PC-3 (cell line): ENCODE data around the gene ZNF584. TPM values are rescaled to one million over a fixed set of nuclear protein-coding genes. Genes with fewer than 3 reads are reported as not detected.
A peak's percentile ranks its signal among the peaks of the same experiment; 100 is the strongest.

Experiments
- ATAC-seq: fragments of 200-7000 bp; cut with Tn5 transposase; 2 replicates; pipeline ENCODE4 v1.9.1; 2020; ENCODE audit warnings: mild to moderate bottlenecking, moderate library complexity
- Bru-seq: library from RNA; stranded (reverse); fragments of 400-500 nt; gene quantifications from one replicate; lab custom pipeline; 2021; lab: Mats Ljungman, UMichigan
- BruChase-seq, 2 experiments: library from RNA; stranded (reverse); fragments of 400-500 nt; gene quantifications; one replicate each; lab custom pipeline; 2021; lab: Mats Ljungman, UMichigan
- BruUV-seq: library from RNA; stranded (reverse); fragments of 400-500 nt; replicated peaks from 2 replicates; lab custom pipeline; 2021; lab: Mats Ljungman, UMichigan
- CTCF ChIA-PET: fragments of 300-600 bp; sonication (Branson Sonifier 250); formaldehyde crosslinking; loops from one replicate; lab custom pipeline; 2022; ENCODE audit warnings: antibody characterized with exemption; lab: Charles Lee
- POLR2A ChIA-PET: fragments of 300-600 bp; sonication (Branson Sonifier 250); formaldehyde crosslinking; loops from one replicate; lab custom pipeline; 2022; ENCODE audit warnings: antibody characterized with exemption; ENCODE audit not compliant: unreplicated experiment; lab: Charles Lee
- DNase-seq: peaks from one replicate; pipeline ENCODE4 v3.0.0-alpha.2; 2015
- H2AFZ ChIP-seq: fragments of 300-600 bp; sonication (generic); 2 replicates; pipeline ENCODE4 v1.6.0; 2016; ENCODE audit warnings: antibody characterized with exemption, low read length
- H3F3A ChIP-seq: fragments of 300-600 bp; sonication (generic); one replicate; pipeline ENCODE4 v1.6.0; 2017; ENCODE audit warnings: antibody characterized with exemption, low read length, control low read depth, mild to moderate bottlenecking; ENCODE audit not compliant: unreplicated experiment
- H3K27ac ChIP-seq: fragments of 300-600 bp; sonication (generic); 2 replicates; pipeline ENCODE4 v1.5.1; 2016; ENCODE audit warnings: mild to moderate bottlenecking, low read length
- H3K27me3 ChIP-seq: fragments of 300-600 bp; sonication (generic); 2 replicates; pipeline ENCODE4 v1.6.1; 2016; ENCODE audit warnings: low read length, mixed read lengths
- H3K36me3 ChIP-seq: fragments of 300-600 bp; sonication (generic); 2 replicates; pipeline ENCODE4 v1.6.1; 2016; ENCODE audit warnings: low read depth, mixed run types, low read length, mixed read lengths
- H3K4me1 ChIP-seq: fragments of 300-600 bp; sonication (generic); 2 replicates; pipeline ENCODE4 v1.5.1; 2016; ENCODE audit warnings: low read length; ENCODE audit not compliant: insufficient read depth
- H3K4me2 ChIP-seq: fragments of 300-600 bp; sonication (generic); 2 replicates; pipeline ENCODE4 v1.6.0; 2016; ENCODE audit warnings: low read length
- H3K4me3 ChIP-seq: fragments of 300-600 bp; sonication (generic); 2 replicates; pipeline ENCODE4 v1.5.1; 2016; ENCODE audit warnings: mild to moderate bottlenecking, low read length, mixed read lengths
- H3K79me2 ChIP-seq: fragments of 300-600 bp; sonication (generic); 2 replicates; pipeline ENCODE4 v1.6.1; 2017; ENCODE audit warnings: low read length, mixed read lengths
- H3K9ac ChIP-seq: fragments of 300-600 bp; sonication (generic); 2 replicates; pipeline ENCODE4 v1.6.0; 2016; ENCODE audit warnings: mild to moderate bottlenecking, low read length
- H3K9me2 ChIP-seq: fragments of 300-600 bp; sonication (generic); replicated peaks from 2 replicates; pipeline ENCODE4 v1.6.1; 2016; ENCODE audit warnings: mixed run types, low read length, mixed read lengths
- H3K9me3 ChIP-seq: fragments of 300-600 bp; sonication (generic); 2 replicates; pipeline ENCODE4 v1.6.1; 2016; ENCODE audit warnings: low read length, mixed read lengths
- H4K20me1 ChIP-seq: fragments of 300-600 bp; sonication (generic); 2 replicates; pipeline ENCODE4 v1.6.1; 2016; ENCODE audit warnings: low read length, mixed read lengths
- CTCF ChIP-seq: fragments of 300-600 bp; sonication (generic); conservative IDR thresholded peaks from 2 replicates; pipeline ENCODE4 v1.5.1; 2017; ENCODE audit warnings: antibody characterized with exemption, low read depth, mild to moderate bottlenecking, low read length
- EZH2 ChIP-seq: fragments of 300-600 bp; sonication (generic); IDR thresholded peaks from one replicate; pipeline ENCODE4 v1.6.1; 2017; ENCODE audit warnings: antibody characterized with exemption, mild to moderate bottlenecking, low read length; ENCODE audit not compliant: unreplicated experiment
- EZH2phosphoT487 ChIP-seq: fragments of 300-600 bp; sonication (generic); IDR thresholded peaks from 2 replicates; pipeline ENCODE4 v1.6.1; 2018; ENCODE audit warnings: mild to moderate bottlenecking, antibody characterized with exemption, low read length, borderline replicate concordance
- intact Hi-C: fragments of 100-400 bp; cut with micrococcal nuclease; formaldehyde crosslinking; loops from 2 replicates; pipeline ENCODE4 v1.9.0; 2023
- long read RNA-seq: library from polyadenylated mRNA; unstranded; transcript quantifications from one replicate; pipeline ENCODE4 v2.0.0, GENCODE V29; 2021; ENCODE audit not compliant: unreplicated experiment
- total RNA-seq: library from RNA; depleted of rRNA; stranded (reverse); fragments of >200 nt; gene quantifications from 2 replicates; pipeline ENCODE4 v1.2.3, GENCODE V29; 2014; rRNA removed

ZNF584 gene
- 49.2 and 73.8 TPM in 2 replicates for total RNA-seq
- Bru-seq, nascent RNA, result percentile 71 among the genes with signal in this experiment
- BruChase-seq, experiment 1, labeled RNA remaining after a 6-hour chase, result percentile 89 among the genes with signal in this experiment
- percentile 85 among the genes with signal in this experiment for BruChase-seq, experiment 2, labeled RNA remaining after a 2-hour chase
- long read RNA-seq, transcript ZNF584-206 (3 exons, 591 nt), result major isoform, 7 of 67 reads
- long read RNA-seq, partial matches to known transcripts, result 4 of 67 reads
- long read RNA-seq, other reads (novel, unspliced or antisense), result 43 of 67 reads

- 0 out of 2 replicates have a peak within 1 kb of the TSS, but pooled peaks have one; percentile 0 for H3K27ac ChIP-seq
- POLR2A ChIA-PET, result interaction anchor here (0.6 kb wide), 1 partner anchor 130 kb away, joined by 3 read pairs; no protein-coding TSS in a partner anchor
- peak within 1 kb of the TSS; percentile 97 for H3K4me2 ChIP-seq
- peaks cover 36% of the 10 kb centered on the region for H3K79me2 ChIP-seq
- CTCF ChIA-PET, result no interaction called here
- DNase-seq, result peak; percentile 96
- H3K9me2 ChIP-seq, result no peaks in the 10 kb centered on the region
- TF ChIP-seq EZH2phosphoT487 (no peak), EZH2 (no peak), CTCF (peak; percentile 53; the same call in 1 of the 2 replicates)
- no peaks in the 10 kb centered on the region for H3K9me3 ChIP-seq
- peak within 1 kb of the TSS; percentile 96 for H2AFZ ChIP-seq
- peak within 1 kb of the TSS; percentile 78 for H3K4me3 ChIP-seq
- ATAC-seq, result peak; percentile 94
- H3K4me1 ChIP-seq, result peaks cover 17% of the 10 kb centered on the region
- no peaks in the 10 kb centered on the region for H3F3A ChIP-seq
- peak within 1 kb of the TSS; percentile 82 for H3K9ac ChIP-seq
- H4K20me1 ChIP-seq, result no peaks in the 10 kb centered on the region
- intact Hi-C loops, result loop anchor here (1.0 kb wide), 2 partner anchors 43 to 59 kb away; partner anchors contain the start of genes ZNF324 and ZNF324B
- no peaks in the 10 kb centered on the region for H3K36me3 ChIP-seq
- H3K27me3 ChIP-seq, result no peaks in the 10 kb centered on the region
- no TSS peak for BruUV-seq
Observed at GRCh38 chr19:58408152-58409009, at the start of gene ZNF584. TSS of gene ZNF584 (plus strand) at chr19:58408649. CDS start at chr19:58409148, 499 bp downstream.

- Histone ChIP-seq H3K79me2 (0 out of 2 replicates have a peak, but pooled peaks cover 8% of the 10 kb centered on the region), H3K36me3 (no peaks in the 10 kb centered on the region), H3K4me2 (peak overlapping the region; percentile 91), H3K4me3 (peak overlapping the region; percentile 79), H3K4me1 (peaks cover 9% of the 10 kb centered on the region), H3K27me3 (no peaks in the 10 kb centered on the region), H2AFZ (peak overlapping the region; percentile 83), H3K9ac (peak overlapping the region; percentile 90), H3F3A (no peaks in the 10 kb centered on the region), H3K9me3 (no peaks in the 10 kb centered on the region), H3K9me2 (no peaks in the 10 kb centered on the region), H4K20me1 (no peaks in the 10 kb centered on the region), H3K27ac (peak overlapping the region; percentile 78)
- ChIA-PET CTCF (interaction anchor here (1.3 kb wide), 1 partner anchor 158 kb away, joined by 5 read pairs; the partner anchor contains the start of gene ZBTB45), POLR2A (interaction anchor here (0.6 to 1.8 kb wide), 2 partner anchors 31 to 182 kb away, joined by 3 to 7 read pairs; partner anchors contain the start of gene TRIM28)
- ATAC-seq (peak; percentile 16), DNase-seq (peak; percentile 36)
- TF ChIP-seq EZH2phosphoT487, result no peak
- TF ChIP-seq EZH2, result no peak
- TF ChIP-seq CTCF, result no peak
- no TSS peak for BruUV-seq
- intact Hi-C loops, result loop anchor here (1.0 kb wide), 1 partner anchor 19 kb away; the partner anchor contains the start of gene ZNF837
Observed at GRCh38 chr19:58361900-58362271, 46.6 kb upstream of the ZNF584 start.
